HL-60 (cell line): ENCODE measurements around the gene ATP8A1.

Source experiments
- DNase-seq, 2 experiments: peaks; one replicate each; pipeline ENCODE4 v3.0.0-alpha.2; 2010 to 2020; ENCODE audit warnings: low read depth in 1 of 2, low spot score in 1 of 2
- H3K27ac ChIP-seq: fragments of 250-450 bp; sonication (Bioruptor Pico); replicated peaks from 2 replicates; pipeline ENCODE4 v1.5.1; 2020; ENCODE audit warnings: mild to moderate bottlenecking, moderate library complexity
- H3K27me3 ChIP-seq: fragments of 250-450 bp; sonication (Bioruptor Pico); 2 replicates; pipeline ENCODE4 v1.5.1; 2021; ENCODE audit warnings: mild to moderate bottlenecking, moderate library complexity; ENCODE audit not compliant: insufficient read depth, poor library complexity, severe bottlenecking
- H3K4me3 ChIP-seq: replicated peaks from 2 replicates; pipeline ENCODE4 v1.5.1; 2011; ENCODE audit warnings: mild to moderate bottlenecking, control low read depth, low read length; ENCODE audit not compliant: insufficient read depth
- CTCF ChIP-seq: IDR thresholded peaks from one replicate; pipeline ENCODE4 v1.5.1; 2011; ENCODE audit warnings: low read length, control low read depth, inconsistent platforms; ENCODE audit not compliant: insufficient read depth
- GABPA ChIP-seq: IDR thresholded peaks from 2 replicates; pipeline ENCODE4 v1.6.1; 2012; ENCODE audit warnings: low read depth
- POLR2AphosphoS5 ChIP-seq: IDR thresholded peaks from 2 replicates; pipeline ENCODE4 v1.6.1; 2012; ENCODE audit warnings: low read depth
- REST ChIP-seq: IDR thresholded peaks from 2 replicates; pipeline ENCODE4 v1.6.1; 2012; ENCODE audit warnings: low read depth; ENCODE audit not compliant: insufficient replicate concordance
- SPI1 ChIP-seq: IDR thresholded peaks from 2 replicates; pipeline ENCODE4 v1.6.1; 2012; ENCODE audit warnings: low read depth, mild to moderate bottlenecking, borderline replicate concordance

ATP8A1 gene

GRCh38 chr4:42630908-42631307 is 26.0 kb downstream of the ATP8A1 start:
- H3K27me3 ChIP-seq, result no peaks in the 10 kb centered on the region
- DNase-seq, result no peak
- H3K27ac ChIP-seq, result no peak overlapping the region
- H3K4me3 ChIP-seq, result no peak overlapping the region
- TF ChIP-seq GABPA (no peak), REST (no peak), CTCF (no peak), SPI1 (no peak), POLR2AphosphoS5 (no peak)

- DNase-seq, result no peak
- Histone ChIP-seq H3K27me3 (no peaks in the 10 kb centered on the region), H3K27ac (no peak overlapping the region), H3K4me3 (no peak overlapping the region)
- TF ChIP-seq SPI1, result no peak
- TF ChIP-seq REST, result no peak
- TF ChIP-seq GABPA, result no peak
- TF ChIP-seq POLR2AphosphoS5, result no peak
- no peak for TF ChIP-seq CTCF
These were observed 28.2 kb downstream of the ATP8A1 start for GRCh38 chr4:42628740-42629139.

DNA sequence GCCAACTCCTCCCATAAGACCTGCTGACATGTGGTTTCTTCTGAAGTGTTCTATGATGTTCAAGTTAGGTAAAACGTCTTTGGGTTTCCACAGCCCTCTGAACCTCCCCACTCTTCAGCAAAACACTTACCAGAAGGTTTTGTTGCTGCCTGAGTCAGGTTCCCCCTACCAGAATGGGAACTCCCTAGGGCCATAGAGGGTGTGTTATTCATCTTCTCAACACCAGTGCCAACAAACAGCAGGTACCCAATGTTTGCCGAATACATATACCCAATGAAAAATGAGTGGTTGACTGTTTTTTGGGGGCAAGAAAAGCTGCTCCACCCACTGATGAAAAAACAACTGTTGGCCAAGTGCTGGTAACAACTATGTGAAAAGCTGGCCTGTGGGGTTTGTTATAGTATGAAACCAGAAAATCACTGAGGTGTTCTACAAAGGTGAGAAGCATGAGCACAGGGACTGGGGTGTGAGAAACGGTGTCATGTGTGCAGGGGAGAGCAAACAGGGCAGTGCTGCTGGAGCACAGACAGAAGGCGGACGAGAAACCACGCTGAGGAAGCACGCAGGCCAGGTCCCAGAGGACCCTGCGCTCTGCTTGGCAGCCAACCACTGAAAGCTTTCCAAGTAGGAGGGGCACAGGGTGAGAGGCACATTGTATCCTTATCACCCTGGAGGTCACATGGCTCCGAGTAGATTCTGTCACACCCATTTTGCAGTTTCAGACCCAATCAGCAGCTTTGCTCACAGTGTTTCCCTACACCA is 28.8 kb downstream of the ATP8A1 start:
- Histone ChIP-seq H3K27ac (no peak overlapping the region), H3K27me3 (no peaks in the 10 kb centered on the region), H3K4me3 (no peak overlapping the region)
- DNase-seq, result no peak
- TF ChIP-seq SPI1 (no peak), POLR2AphosphoS5 (no peak), GABPA (no peak), REST (no peak), CTCF (no peak)
